GM12801 (cell line): Measurements from ENCODE around the gene TP63.

Source experiments
- CTCF ChIP-seq: IDR thresholded peaks from one replicate; pipeline ENCODE4 v1.5.1; 2011; ENCODE audit warnings: control low read depth; ENCODE audit not compliant: insufficient read length; ENCODE audit errors: extremely low read depth

Gene TP63

GRCh38 chr3:189890496-189890895 lies 259.3 kb downstream of the TP63 start:
- no peak for TF ChIP-seq CTCF

GRCh38 chr3:189896533-189896932 lies 265.3 kb downstream of the TP63 start:
- TF ChIP-seq CTCF = no peak

- no peak for TF ChIP-seq CTCF
Observed at GRCh38 chr3:189897406-189897805, 266.2 kb downstream of the TP63 start.

- no peak for TF ChIP-seq CTCF
Observed at GRCh38 chr3:189898559-189899153, 267.5 kb downstream of the TP63 start.

- no peak for TF ChIP-seq CTCF
Observed at GRCh38 chr3:189899186-189899585, 268.0 kb downstream of the TP63 start.

- TF ChIP-seq CTCF = no peak
Observed at GRCh38 chr3:189900578-189900977, 269.4 kb downstream of the TP63 start.

- TF ChIP-seq CTCF = no peak
Observed at GRCh38 chr3:189901481-189901880, 270.3 kb downstream of the TP63 start.
